HG03175 (cell line): ENCODE data around the gene CYTH2.

Source experiments
- ATAC-seq: cut with Tn5 transposase; IDR thresholded peaks from one replicate; pipeline ENCODE4 v1.9.1; 2021; ENCODE audit warnings: mild to moderate bottlenecking, moderate library complexity; ENCODE audit not compliant: unreplicated experiment

The CYTH2 gene

GRCh38 chr19:48492925-48493717, 24.0 kb downstream of the CYTH2 start:
- ATAC-seq: peak; percentile 83

- no peak for ATAC-seq
These were observed 24.7 kb downstream of the CYTH2 start for GRCh38 chr19:48493718-48494401.

- no peak for ATAC-seq
These were observed 26.2 kb downstream of the CYTH2 start for GRCh38 chr19:48495396-48495795.

- no peak for ATAC-seq
These were observed 28.0 kb downstream of the CYTH2 start for GRCh38 chr19:48496959-48497727.

GRCh38 chr19:48497728-48498594, 28.8 kb downstream of the CYTH2 start:
- ATAC-seq: no peak

- ATAC-seq: no peak
These were observed 29.6 kb downstream of the CYTH2 start for GRCh38 chr19:48498595-48499311.

GRCh38 chr19:48499316-48500090, 30.3 kb downstream of the CYTH2 start:
- ATAC-seq: no peak

- ATAC-seq: no peak
These were observed 31.8 kb downstream of the CYTH2 start for GRCh38 chr19:48500830-48501493.

GRCh38 chr19:48501494-48502349, 32.6 kb downstream of the CYTH2 start:
- ATAC-seq: no peak

GRCh38 chr19:48502350-48503018, 33.3 kb downstream of the CYTH2 start:
- ATAC-seq: no peak

GRCh38 chr19:48506138-48506733, 37.1 kb downstream of the CYTH2 start:
- ATAC-seq: no peak

- no peak for ATAC-seq
These were observed 38.8 kb downstream of the CYTH2 start for GRCh38 chr19:48507911-48508439.

GRCh38 chr19:48508729-48509411, 39.7 kb downstream of the CYTH2 start:
- no peak for ATAC-seq

- ATAC-seq: no peak
These were observed 40.5 kb downstream of the CYTH2 start for GRCh38 chr19:48509467-48510194.
